GM12878 (cell line): ENCODE results near the gene METAP1D. TPM values are rescaled to one million over a fixed set of nuclear protein-coding genes. Genes with fewer than 3 reads are reported as not detected.

Source experiments
- ATAC-seq: fragments of 200-7000 bp; cut with Tn5 transposase; 3 replicates; pipeline ENCODE4 v1.9.1; 2020; ENCODE audit warnings: mild to moderate bottlenecking, moderate library complexity
- BruUV-seq: library from RNA; stranded (reverse); fragments of 400-500 nt; replicated peaks from 2 replicates; lab custom pipeline; 2021; lab: Mats Ljungman, UMichigan
- CTCF ChIA-PET: fragments of 300-600 bp; sonication (Branson Sonifier 250); formaldehyde crosslinking; extraction: SDS; loops from one replicate; lab custom pipeline; 2021; ENCODE audit warnings: inconsistent platforms; lab: Yijun Ruan, JAX
- POLR2A ChIA-PET: fragments of 350-600 bp; formaldehyde crosslinking; extraction: SDS; loops from one replicate; lab custom pipeline; 2021; ENCODE audit warnings: inconsistent platforms; lab: Charles Lee
- RAD21 ChIA-PET: fragments of 300-600 bp; sonication (Branson Sonifier 250); formaldehyde crosslinking; loops from one replicate; lab custom pipeline; 2023; ENCODE audit warnings: antibody characterized with exemption; ENCODE audit not compliant: unreplicated experiment; lab: Charles Lee
- SMC1A ChIA-PET: fragments of 300-600 bp; sonication (Branson Sonifier 250); formaldehyde crosslinking; loops from one replicate; lab custom pipeline; 2023; ENCODE audit not compliant: unreplicated experiment, uncharacterized antibody; lab: Charles Lee
- DNase-seq: peaks from one replicate; pipeline ENCODE4 v3.0.0-alpha.2; 2011; ENCODE audit warnings: low read depth, low spot score
- FAIRE-seq: peaks from 3 replicates; lab custom pipeline; 2011; peaks lifted over from hg19 to GRCh38; lab: Jason Lieb, UNC
- H2AFZ ChIP-seq: 2 replicates; pipeline ENCODE4 v1.6.0; 2011; ENCODE audit warnings: low read depth, low read length, control low read depth; ENCODE audit not compliant: control insufficient read depth
- H3K27ac ChIP-seq: 2 replicates; pipeline ENCODE4 v1.5.1; 2011; ENCODE audit warnings: control low read depth; ENCODE audit not compliant: control insufficient read depth, insufficient read depth
- H3K27me3 ChIP-seq, 2 experiments: replicated peaks in 1 of 2; 2 replicates each; pipeline versions ENCODE4 v1.6.0 to v1.6.1; 2011; ENCODE audit warnings: low read length in 1 of 2; ENCODE audit not compliant: control insufficient read depth in 2 of 2, insufficient read depth in 2 of 2
- H3K36me3 ChIP-seq, 2 experiments: 2 replicates each; pipeline ENCODE4 v1.5.1; 2011; ENCODE audit warnings: low read length in 1 of 2; ENCODE audit not compliant: control insufficient read depth in 2 of 2, insufficient read depth in 2 of 2
- H3K4me1 ChIP-seq: 2 replicates; pipeline ENCODE4 v1.6.1; 2011; ENCODE audit warnings: mild to moderate bottlenecking, low read length, moderate library complexity, mixed read lengths; ENCODE audit not compliant: control insufficient read depth, insufficient read depth
- H3K4me2 ChIP-seq: 2 replicates; pipeline ENCODE4 v1.6.0; 2011; ENCODE audit warnings: control low read depth; ENCODE audit not compliant: control insufficient read depth, insufficient read depth
- H3K4me3 ChIP-seq: fragments of 200-600 bp; sonication (generic); 2 replicates; pipeline ENCODE4 v1.5.1; 2016
- H3K79me2 ChIP-seq: 2 replicates; pipeline ENCODE4 v1.6.0; 2011; ENCODE audit warnings: low read length; ENCODE audit not compliant: control insufficient read depth, insufficient read depth
- H3K9ac ChIP-seq: 2 replicates; pipeline ENCODE4 v1.8.0; 2011; ENCODE audit warnings: low read length, control low read depth, mixed read lengths; ENCODE audit not compliant: control insufficient read depth, insufficient read depth
- H3K9me3 ChIP-seq: replicated peaks from 3 replicates; pipeline ENCODE4 v1.5.1; 2011; ENCODE audit warnings: mild to moderate bottlenecking, low read length; ENCODE audit not compliant: control insufficient read depth, insufficient read depth
- H4K20me1 ChIP-seq: 2 replicates; pipeline ENCODE4 v1.6.0; 2011; ENCODE audit not compliant: control insufficient read depth, insufficient read depth
- E4F1 ChIP-seq: fragments of 450-650 bp; IDR thresholded peaks from 2 replicates; pipeline ENCODE4 v1.6.1; 2018; ENCODE audit warnings: borderline replicate concordance, mild to moderate bottlenecking; ENCODE audit not compliant: partially characterized antibody
- GABPA ChIP-seq: IDR thresholded peaks from 2 replicates; pipeline ENCODE4 v1.6.1; 2014; ENCODE audit warnings: antibody characterized with exemption, low read depth, mild to moderate bottlenecking, inconsistent platforms
- MYB ChIP-seq: fragments of 150-350 bp; IDR thresholded peaks from 2 replicates; pipeline ENCODE4 v1.6.1; 2014; ENCODE audit warnings: mild to moderate bottlenecking, low read depth, low read length, borderline replicate concordance
- REST ChIP-seq: IDR thresholded peaks from 2 replicates; pipeline ENCODE4 v1.6.1; 2012; ENCODE audit warnings: mild to moderate bottlenecking, low read depth, low read length
- SUPT20H ChIP-seq: IDR thresholded peaks from 2 replicates; pipeline ENCODE4 v1.6.1; 2011; ENCODE audit warnings: low read depth, mild to moderate bottlenecking, low read length, moderate library complexity, borderline replicate concordance; ENCODE audit not compliant: control insufficient read depth
- ZBTB40 ChIP-seq: fragments of 450-650 bp; IDR thresholded peaks from 2 replicates; pipeline ENCODE4 v1.6.1; 2016; ENCODE audit warnings: mild to moderate bottlenecking, moderate library complexity, borderline replicate concordance
- ZSCAN29 ChIP-seq: fragments of 450-650 bp; IDR thresholded peaks from 2 replicates; pipeline ENCODE4 v1.6.1; 2017; ENCODE audit warnings: mild to moderate bottlenecking, moderate library complexity
- WGBS: methylation state at CpG from one replicate; pipeline ENCODE4 v1.1.6; 2016; ENCODE audit warnings: low lambda C conversion rate; ENCODE audit not compliant: insufficient replicate concordance, insufficient coverage; ENCODE audit errors: missing lambda C conversion rate; 5-methylcytosine and 5-hydroxymethylcytosine counted together
- in situ Hi-C: fragments of 300-500 bp; cut with MboI; formaldehyde crosslinking; loops from 9 replicates; pipeline ENCODE4 v1.14.3; 2018; ENCODE audit warnings: mixed read lengths
- intact Hi-C: fragments of 100-400 bp; cut with micrococcal nuclease; formaldehyde crosslinking; loops from one replicate; pipeline ENCODE4 v1.14.2; 2022; ENCODE audit not compliant: unreplicated experiment
- polyA plus RNA-seq, 11 experiments: library from polyadenylated mRNA; depleted of rRNA in 4 of 11; unstranded in 6 of 11; stranded (reverse) in 5 of 11; fragments of >200 nt; fragmentation: Nextera tagmentation in 4 of 11; fragmentation: Illumina TruSeq in 1 of 11; extraction: Ambion mirVana in 4 of 11; extraction: Trizol in 1 of 11; gene quantifications; 1 replicate in 1 of 11; 2 replicates in 10 of 11; pipeline versions ENCODE4 v1.2.1 to v1.2.3, GENCODE V29; 2011 to 2016; ENCODE audit warnings: inconsistent platforms in 2 of 11, missing spikeins in 2 of 11, low read depth in 1 of 11
- total RNA-seq, 4 experiments: library from RNA; depleted of rRNA in 3 of 4; stranded (reverse); fragments of >200 nt in 3 of 4; fragmentation: Illumina TruSeq in 1 of 4; extraction: Trizol in 1 of 4; gene quantifications; 2 replicates each; pipeline versions ENCODE4 v1.2.1 to v1.2.3, GENCODE V29; 2013 to 2021

Gene METAP1D
- total and polyA plus RNA-seq, 10 of the 15 experiments (the other 5 are each of a cell fraction or from before 2014, with no cell fraction given): 4.5 to 12.1 (median 7.8) TPM

GRCh38 chr2:172073518-172073917, 73.8 kb downstream of the METAP1D start:
- Histone ChIP-seq H3K9me3 (no peaks in the 10 kb centered on the region), H3K79me2 (no peaks in the 10 kb centered on the region), H3K4me1 (no peaks in the 10 kb centered on the region), H3K36me3 (no peaks in the 10 kb centered on the region), H3K4me3 (no peak overlapping the region), H3K4me2 (no peak overlapping the region), H4K20me1 (no peaks in the 10 kb centered on the region), H3K9ac (no peak overlapping the region), H3K27ac (no peak overlapping the region), H2AFZ (no peak overlapping the region), H3K27me3 (no peaks in the 10 kb centered on the region)
- TF ChIP-seq ZSCAN29 (no peak), E4F1 (no peak), SUPT20H (no peak), REST (no peak), GABPA (no peak), ZBTB40 (no peak), MYB (no peak)
- POLR2A ChIA-PET: no interaction called here
- in situ Hi-C loops: no loop called here
- DNase-seq: no peak
- intact Hi-C loops: no loop called here
- FAIRE-seq: peak; percentile 59
- SMC1A ChIA-PET: interaction anchor here (0.6 to 1.5 kb wide), 3 partner anchors 12 to 514 kb away, joined by 4 read pairs; partner anchors contain the start of gene DLX1
- RAD21 ChIA-PET: no interaction called here
- CTCF ChIA-PET: interaction anchor here (1.0 to 1.4 kb wide), 3 partner anchors 12 to 54 kb away, joined by 3 to 4 read pairs (median 3); partner anchors contain the start of genes DLX1 and DLX2
- 97% methylated on average over 4 of the region's 4 CpGs for WGBS
- ATAC-seq: no peak
- no TSS peak for BruUV-seq
